Keratinocyte (primary cell): Measurements from ENCODE around the gene MAGEB1. TPM values are rescaled to one million over a fixed set of nuclear protein-coding genes. Genes with fewer than 3 reads are reported as not detected.

Experiments used
- DNase-seq: peaks from one replicate; pipeline ENCODE4 v3.0.0-alpha.2; 2011; ENCODE audit warnings: low read depth, missing footprints, low spot score
- FAIRE-seq: peaks from 2 replicates; lab custom pipeline; 2011; peaks lifted over from hg19 to GRCh38; lab: Jason Lieb, UNC
- H2AFZ ChIP-seq: 2 replicates; pipeline ENCODE4 v1.6.0; 2012; ENCODE audit warnings: low read length, control low read depth, inconsistent platforms; ENCODE audit not compliant: control insufficient read depth
- H3K27ac ChIP-seq: 2 replicates; pipeline ENCODE4 v1.5.1; 2011; ENCODE audit warnings: low read length; ENCODE audit not compliant: control insufficient read depth, insufficient read depth
- H3K27me3 ChIP-seq: 3 replicates; pipeline ENCODE4 v1.6.0; 2011; ENCODE audit warnings: low read length; ENCODE audit not compliant: control insufficient read depth, insufficient read depth; ENCODE audit errors: extremely low read depth
- H3K36me3 ChIP-seq, 2 experiments: 2 replicates in 1 of 2; 3 replicates in 1 of 2; pipeline ENCODE4 v1.5.1; 2011; ENCODE audit warnings: low read length in 2 of 2, mild to moderate bottlenecking in 1 of 2; ENCODE audit not compliant: control insufficient read depth in 2 of 2, insufficient read depth in 2 of 2; ENCODE audit errors: extremely low read depth in 1 of 2
- H3K4me1 ChIP-seq: 3 replicates; pipeline ENCODE4 v1.5.1; 2011; ENCODE audit warnings: low read length; ENCODE audit not compliant: control insufficient read depth, insufficient read depth; ENCODE audit errors: extremely low read depth
- H3K4me2 ChIP-seq: 3 replicates; pipeline ENCODE4 v1.6.0; 2011; ENCODE audit warnings: low read depth, low read length; ENCODE audit not compliant: control insufficient read depth, insufficient read depth; ENCODE audit errors: extremely low read depth
- H3K4me3 ChIP-seq, 3 experiments: fragments of 200-600 bp in 1 of 3; sonication (generic) in 1 of 3; 2 replicates in 2 of 3; 3 replicates in 1 of 3; pipeline ENCODE4 v1.5.1; 2011 to 2016; ENCODE audit warnings: low read length in 3 of 3, mild to moderate bottlenecking in 3 of 3, control low read depth in 2 of 3, inconsistent platforms in 1 of 3, low read depth in 1 of 3, mixed read lengths in 1 of 3, mixed run types in 1 of 3, moderate library complexity in 1 of 3; ENCODE audit not compliant: control insufficient read depth in 2 of 3, insufficient read depth in 2 of 3; ENCODE audit errors: extremely low read depth in 1 of 3
- H3K79me2 ChIP-seq: 2 replicates; pipeline ENCODE4 v1.6.0; 2012; ENCODE audit warnings: low read length; ENCODE audit not compliant: control insufficient read depth, insufficient read depth
- H3K9ac ChIP-seq: 3 replicates; pipeline ENCODE4 v1.6.0; 2011; ENCODE audit warnings: low read length; ENCODE audit not compliant: control insufficient read depth, insufficient read depth; ENCODE audit errors: extremely low read depth
- H3K9me1 ChIP-seq: 3 replicates; pipeline ENCODE4 v1.6.0; 2011; ENCODE audit warnings: low read length; ENCODE audit not compliant: control insufficient read depth, insufficient read depth; ENCODE audit errors: extremely low read depth
- H3K9me3 ChIP-seq: 2 replicates; pipeline ENCODE4 v1.5.1; 2012; ENCODE audit warnings: low read depth, low read length; ENCODE audit not compliant: control insufficient read depth
- H4K20me1 ChIP-seq: 3 replicates; pipeline ENCODE4 v1.6.0; 2011; ENCODE audit warnings: low read length; ENCODE audit not compliant: control insufficient read depth, insufficient read depth; ENCODE audit errors: extremely low read depth
- EZH2 ChIP-seq: IDR thresholded peaks from one replicate; pipeline ENCODE4 v1.6.1; 2012; ENCODE audit warnings: inconsistent platforms, mild to moderate bottlenecking, low read length, moderate library complexity
- dilution Hi-C: fragments of 300-500 bp; cut with MboI; formaldehyde crosslinking; loops from one replicate; pipeline ENCODE4 v1.7.0; 2020; ENCODE audit warnings: low sequenced_read_pairs; ENCODE audit not compliant: extremely low pct_ligation_motif_present
- polyA plus RNA-seq, 5 experiments: library from polyadenylated mRNA; depleted of rRNA in 3 of 5; stranded (reverse) in 3 of 5; stranded (forward) in 1 of 5; unstranded in 1 of 5; fragments of >200 nt; gene quantifications; 1 replicate in 1 of 5; 2 replicates in 3 of 5; 3 replicates in 1 of 5; pipeline versions ENCODE4 v1.2.1 to v1.2.3, GENCODE V29; 2011 to 2012; ENCODE audit warnings: missing spikeins in 2 of 5, low read depth in 1 of 5, low replicate concordance in 1 of 5
- TF ChIP-seq, protein P1 (sequence below), 3 experiments: IDR thresholded peaks in 1 of 3; conservative IDR thresholded peaks in 1 of 3; optimal IDR thresholded peaks in 1 of 3; 2 replicates in 2 of 3; 3 replicates in 1 of 3; pipeline versions ENCODE3 to v1.5.1; 2011; ENCODE audit warnings: low read length in 3 of 3, mild to moderate bottlenecking in 3 of 3, moderate library complexity in 2 of 3, control low read depth in 1 of 3, inconsistent platforms in 1 of 3; ENCODE audit not compliant: insufficient read depth in 2 of 3; ENCODE audit errors: extremely low read depth in 1 of 3

The MAGEB1 gene
- polyA plus RNA-seq, 1 donor (not counting 4 experiments of a cell fraction or from before 2014, with no cell fraction given): not detected

DNA sequence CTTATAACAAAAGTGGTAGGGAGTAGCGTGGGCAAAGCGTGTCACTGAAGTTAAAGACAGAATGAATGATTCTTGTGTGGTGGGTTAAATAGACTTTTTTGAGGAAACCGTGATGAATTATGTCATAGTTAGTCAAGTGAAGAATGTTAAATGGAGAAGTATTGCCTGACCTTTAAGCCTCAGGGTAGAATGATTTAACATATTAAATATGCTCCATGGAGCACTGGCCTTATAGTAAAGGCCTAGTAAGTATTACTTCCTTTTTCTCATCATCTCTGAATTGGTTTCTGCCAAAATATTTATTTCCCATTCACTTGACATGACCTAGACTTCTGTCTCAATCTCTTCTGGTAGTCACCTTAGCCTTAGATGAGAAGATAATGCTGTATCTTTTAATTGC, 23.7 kb downstream of the MAGEB1 start:
- H3K9me3 ChIP-seq: no peaks in the 10 kb centered on the region
- no peaks in the 10 kb centered on the region for H3K9me1 ChIP-seq
- no peaks in the 10 kb centered on the region for H4K20me1 ChIP-seq
- H3K4me3 ChIP-seq: no peak overlapping the region
- dilution Hi-C loops: no loop called here
- no peak for DNase-seq
- no peak overlapping the region for H3K9ac ChIP-seq
- no peak for TF ChIP-seq EZH2
- TF ChIP-seq, protein P1, sequence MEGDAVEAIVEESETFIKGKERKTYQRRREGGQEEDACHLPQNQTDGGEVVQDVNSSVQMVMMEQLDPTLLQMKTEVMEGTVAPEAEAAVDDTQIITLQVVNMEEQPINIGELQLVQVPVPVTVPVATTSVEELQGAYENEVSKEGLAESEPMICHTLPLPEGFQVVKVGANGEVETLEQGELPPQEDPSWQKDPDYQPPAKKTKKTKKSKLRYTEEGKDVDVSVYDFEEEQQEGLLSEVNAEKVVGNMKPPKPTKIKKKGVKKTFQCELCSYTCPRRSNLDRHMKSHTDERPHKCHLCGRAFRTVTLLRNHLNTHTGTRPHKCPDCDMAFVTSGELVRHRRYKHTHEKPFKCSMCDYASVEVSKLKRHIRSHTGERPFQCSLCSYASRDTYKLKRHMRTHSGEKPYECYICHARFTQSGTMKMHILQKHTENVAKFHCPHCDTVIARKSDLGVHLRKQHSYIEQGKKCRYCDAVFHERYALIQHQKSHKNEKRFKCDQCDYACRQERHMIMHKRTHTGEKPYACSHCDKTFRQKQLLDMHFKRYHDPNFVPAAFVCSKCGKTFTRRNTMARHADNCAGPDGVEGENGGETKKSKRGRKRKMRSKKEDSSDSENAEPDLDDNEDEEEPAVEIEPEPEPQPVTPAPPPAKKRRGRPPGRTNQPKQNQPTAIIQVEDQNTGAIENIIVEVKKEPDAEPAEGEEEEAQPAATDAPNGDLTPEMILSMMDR (optimal IDR thresholded peaks at IDR 0.05 in 1 of 3, IDR thresholded peaks at IDR 0.05 in 1 of 3, conservative IDR thresholded peaks at IDR 0.05 in 1 of 3; ENCODE audit: extremely low read depth in 1 of 3, insufficient read depth in 2 of 3, low read length in 3 of 3): no peak
- no peak overlapping the region for H2AFZ ChIP-seq
- H3K27ac ChIP-seq: no peak overlapping the region
- H3K4me2 ChIP-seq: no peak overlapping the region
- no peak for FAIRE-seq
- H3K79me2 ChIP-seq: no peaks in the 10 kb centered on the region
- H3K36me3 ChIP-seq: no peaks in the 10 kb centered on the region
- H3K4me1 ChIP-seq: no peaks in the 10 kb centered on the region
- no peaks in the 10 kb centered on the region for H3K27me3 ChIP-seq

DNA sequence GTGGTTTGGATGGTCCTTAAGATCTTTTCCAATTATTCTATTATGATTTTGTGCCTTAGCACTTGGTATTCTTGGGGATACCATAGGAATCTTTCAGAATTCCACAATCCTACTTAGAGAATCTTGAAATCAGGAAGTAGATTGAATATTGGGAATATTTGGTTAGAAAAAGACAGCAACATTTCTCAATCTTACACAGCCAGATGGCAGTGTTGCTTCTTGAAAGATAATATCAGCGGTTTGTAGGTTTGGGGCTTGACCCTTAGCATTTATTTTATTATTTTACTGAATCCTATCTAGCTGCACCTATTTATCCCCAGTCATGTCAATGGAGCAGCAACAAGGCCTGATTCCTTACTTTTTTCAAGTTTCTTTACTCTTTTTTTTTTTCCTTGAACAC, 28.6 kb downstream of the MAGEB1 start:
- no peak for DNase-seq
- no peak for FAIRE-seq

More for the DNA sequence above, 28.6 kb downstream of the MAGEB1 start:
- Histone ChIP-seq H3K4me2 (no peak overlapping the region), H2AFZ (no peak overlapping the region), H3K27ac (no peak overlapping the region), H3K9ac (no peak overlapping the region), H4K20me1 (no peaks in the 10 kb centered on the region), H3K27me3 (no peaks in the 10 kb centered on the region), H3K79me2 (no peaks in the 10 kb centered on the region), H3K4me3 (no peak overlapping the region), H3K9me3 (no peaks in the 10 kb centered on the region), H3K36me3 (no peaks in the 10 kb centered on the region), H3K9me1 (no peaks in the 10 kb centered on the region), H3K4me1 (no peaks in the 10 kb centered on the region)
- TF ChIP-seq, protein P1 (optimal IDR thresholded peaks at IDR 0.05 in 1 of 3, IDR thresholded peaks at IDR 0.05 in 1 of 3, conservative IDR thresholded peaks at IDR 0.05 in 1 of 3; ENCODE audit: extremely low read depth in 1 of 3, insufficient read depth in 2 of 3, low read length in 3 of 3): peak in 2 of 3 experiments; percentile 10 to 13
- no peak for TF ChIP-seq EZH2
- dilution Hi-C loops: no loop called here
